Ovary (tissue), 3 donors: ENCODE measurements around the gene PTPN21.

Experiments
- POLR2A ChIP-seq: fragments of 450-650 bp; IDR thresholded peaks from one replicate; pipeline ENCODE4 v1.6.1; 2017; ENCODE audit warnings: antibody characterized with exemption, mild to moderate bottlenecking, moderate library complexity
- TF ChIP-seq, protein P1 (sequence below), 3 donors: fragments of 450-650 bp in 2 of 3; fragments of 200-600 bp in 1 of 3; IDR thresholded peaks; one replicate each; pipeline versions ENCODE4 v1.5.1 to v1.8.0; 2016 to 2022; ENCODE audit warnings: antibody characterized with exemption in 3 of 3, mild to moderate bottlenecking in 1 of 3
- donor health status: DM: no; HTN: no; CAD: no.

DNA sequence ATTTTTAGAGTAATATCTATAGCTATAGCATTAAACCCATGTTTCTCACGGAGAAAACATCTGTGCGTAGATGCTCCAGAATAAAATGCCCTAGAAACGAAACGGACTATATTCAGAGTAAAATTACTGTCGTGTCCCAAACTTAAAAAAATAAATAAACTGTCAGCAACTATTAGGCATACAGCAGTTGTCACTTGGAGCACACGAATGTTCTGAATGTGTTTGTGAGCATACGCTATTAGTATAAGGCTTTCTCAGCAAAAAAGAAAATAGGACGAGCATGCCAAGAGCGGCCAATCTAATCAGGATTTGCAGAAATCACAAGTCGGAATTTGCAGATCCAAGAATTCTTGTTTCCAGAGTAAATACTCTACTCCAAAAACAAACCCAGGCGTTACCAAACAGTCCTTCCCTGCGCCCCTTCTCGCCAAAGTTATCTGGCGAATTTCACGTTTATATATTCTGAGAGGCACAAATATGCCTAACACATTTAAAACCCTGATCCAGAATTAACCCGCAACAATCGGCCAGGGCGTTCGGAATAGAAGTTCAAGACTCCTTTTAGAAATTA is 836 bp downstream of the PTPN21 start:
- TF ChIP-seq, protein P1, sequence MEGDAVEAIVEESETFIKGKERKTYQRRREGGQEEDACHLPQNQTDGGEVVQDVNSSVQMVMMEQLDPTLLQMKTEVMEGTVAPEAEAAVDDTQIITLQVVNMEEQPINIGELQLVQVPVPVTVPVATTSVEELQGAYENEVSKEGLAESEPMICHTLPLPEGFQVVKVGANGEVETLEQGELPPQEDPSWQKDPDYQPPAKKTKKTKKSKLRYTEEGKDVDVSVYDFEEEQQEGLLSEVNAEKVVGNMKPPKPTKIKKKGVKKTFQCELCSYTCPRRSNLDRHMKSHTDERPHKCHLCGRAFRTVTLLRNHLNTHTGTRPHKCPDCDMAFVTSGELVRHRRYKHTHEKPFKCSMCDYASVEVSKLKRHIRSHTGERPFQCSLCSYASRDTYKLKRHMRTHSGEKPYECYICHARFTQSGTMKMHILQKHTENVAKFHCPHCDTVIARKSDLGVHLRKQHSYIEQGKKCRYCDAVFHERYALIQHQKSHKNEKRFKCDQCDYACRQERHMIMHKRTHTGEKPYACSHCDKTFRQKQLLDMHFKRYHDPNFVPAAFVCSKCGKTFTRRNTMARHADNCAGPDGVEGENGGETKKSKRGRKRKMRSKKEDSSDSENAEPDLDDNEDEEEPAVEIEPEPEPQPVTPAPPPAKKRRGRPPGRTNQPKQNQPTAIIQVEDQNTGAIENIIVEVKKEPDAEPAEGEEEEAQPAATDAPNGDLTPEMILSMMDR (IDR thresholded peaks at IDR 0.05): no peak
- TF ChIP-seq POLR2A: no peak
